ENCODE measurements around the gene SRPRA.
"Not testable (repeated sequence)": the region's sequence is repeated elsewhere in the genome, so short reads cannot be mapped to it uniquely, and the experiment has no call there.

SRPRA gene

GRCh38 chr11:126282736-126283591 lies 14.3 kb upstream of the SRPRA start, which contains the start of gene TIRAP:
TIRAP (plus strand) TSS chr11:126283093; CDS start chr11:126290895, 7,802 bp downstream.
- DNase-seq (ENCODE audit: low read depth): peak; percentile 69

GRCh38 chr11:126282361-126282735 lies 13.7 kb upstream of the SRPRA start:
- DNase-seq (ENCODE audit: low read depth): peak; percentile 43

- no peak for DNase-seq (ENCODE audit: low read depth)
These were observed 13.0 kb upstream of the SRPRA start for GRCh38 chr11:126281666-126282175.

- no peak for DNase-seq (ENCODE audit: low read depth)
These were observed 12.6 kb upstream of the SRPRA start for GRCh38 chr11:126281245-126281644.

GRCh38 chr11:126280595-126280994 lies 11.9 kb upstream of the SRPRA start:
- DNase-seq (ENCODE audit: low read depth): no peak

GRCh38 chr11:126279191-126279590 lies 10.5 kb upstream of the SRPRA start:
- DNase-seq (ENCODE audit: low read depth): no peak

GRCh38 chr11:126277780-126278179 lies 9.1 kb upstream of the SRPRA start:
- DNase-seq (ENCODE audit: low read depth): no peak

GRCh38 chr11:126277322-126277721 lies 8.6 kb upstream of the SRPRA start:
- DNase-seq (ENCODE audit: low read depth): no peak

GRCh38 chr11:126268361-126268707 lies 361 bp downstream of the SRPRA start:
- no peak for DNase-seq (ENCODE audit: low read depth)

- DNase-seq (ENCODE audit: low read depth): no peak
These were observed 1.0 kb downstream of the SRPRA start for GRCh38 chr11:126267650-126268049.

- peak; percentile 29 for DNase-seq (ENCODE audit: low read depth)
These were observed 2.9 kb downstream of the SRPRA start for GRCh38 chr11:126265811-126266210.

GRCh38 chr11:126263489-126263888 lies 5.2 kb downstream of the SRPRA start:
- DNase-seq (ENCODE audit: low read depth): no peak

- no peak for DNase-seq (ENCODE audit: low read depth)
These were observed 6.5 kb downstream of the SRPRA start for GRCh38 chr11:126262216-126262615.

GRCh38 chr11:126257764-126258163 lies 10.9 kb downstream of the SRPRA start:
- DNase-seq (ENCODE audit: low read depth): peak; percentile 84

- no peak for DNase-seq (ENCODE audit: low read depth)
These were observed 11.6 kb downstream of the SRPRA start for GRCh38 chr11:126257144-126257543.

- no peak for DNase-seq (ENCODE audit: low read depth)
These were observed 12.5 kb downstream of the SRPRA start for GRCh38 chr11:126256216-126256615.

- DNase-seq (ENCODE audit: low read depth): not testable (repeated sequence)
These were observed 13.2 kb downstream of the SRPRA start for GRCh38 chr11:126255507-126255906.

GRCh38 chr11:126254819-126255218 lies 13.9 kb downstream of the SRPRA start:
- DNase-seq (ENCODE audit: low read depth): no peak

GRCh38 chr11:126253265-126253664 lies 15.4 kb downstream of the SRPRA start:
- DNase-seq (ENCODE audit: low read depth): no peak

- DNase-seq (ENCODE audit: low read depth): peak; percentile 45
These were observed 22.1 kb downstream of the SRPRA start for GRCh38 chr11:126246636-126247035.

GRCh38 chr11:126233391-126233790 lies 35.3 kb downstream of the SRPRA start:
- DNase-seq (ENCODE audit: low read depth): peak; percentile 16

- no peak for DNase-seq (ENCODE audit: low read depth)
These were observed 36.0 kb downstream of the SRPRA start for GRCh38 chr11:126232683-126233082.

GRCh38 chr11:126231725-126232459 lies 36.8 kb downstream of the SRPRA start:
- DNase-seq (ENCODE audit: low read depth): peak; percentile 35
